HG03139 (cell line): ENCODE results near the gene DCAF17.
A peak's percentile ranks its signal among the peaks of the same experiment; 100 is the strongest.
"Not testable (repeated sequence)": the region's sequence is repeated elsewhere in the genome, so short reads cannot be mapped to it uniquely, and the experiment has no call there.

Source experiments
- ATAC-seq: cut with Tn5 transposase; IDR thresholded peaks from one replicate; pipeline ENCODE4 v1.9.1; 2021; ENCODE audit not compliant: unreplicated experiment

DCAF17 gene

DNA sequence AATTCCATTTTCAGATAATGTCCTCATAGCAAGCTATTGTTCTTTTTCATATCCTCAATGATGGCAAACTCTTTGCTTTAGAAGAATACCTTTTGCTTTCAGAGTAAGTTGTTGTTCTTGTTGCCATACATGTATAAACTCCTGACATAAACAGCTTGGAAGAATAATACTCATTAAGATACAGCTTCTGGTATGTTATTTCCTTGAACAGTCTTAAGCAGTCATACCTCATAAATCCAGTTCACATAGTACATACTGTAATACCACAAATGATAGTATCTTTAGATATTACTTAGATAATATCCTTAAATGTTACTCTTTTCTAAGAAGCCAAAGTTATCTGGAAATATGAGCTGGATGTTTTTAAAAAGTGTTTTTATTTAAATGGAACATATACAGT is 23.4 kb upstream of the DCAF17 start:
- no peak for ATAC-seq

DNA sequence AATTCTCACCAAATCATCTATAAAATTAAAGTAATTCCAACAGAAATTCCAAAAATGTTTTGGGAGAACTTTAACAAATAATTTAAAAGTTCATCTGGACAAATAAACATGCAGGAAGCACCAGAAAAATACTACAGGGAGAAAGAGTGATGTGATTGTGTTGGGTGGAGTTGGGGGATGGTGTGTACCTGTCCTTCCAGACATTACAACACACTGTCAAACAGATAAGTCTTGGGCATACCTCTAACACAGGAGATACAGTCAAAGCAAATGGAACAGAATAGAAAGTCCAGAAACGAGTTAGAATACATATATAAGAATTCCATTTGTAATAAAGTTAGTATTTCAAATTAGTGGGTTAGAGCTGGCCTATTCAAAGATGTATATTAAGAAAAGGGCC is 22.8 kb upstream of the DCAF17 start:
- no peak for ATAC-seq

DNA sequence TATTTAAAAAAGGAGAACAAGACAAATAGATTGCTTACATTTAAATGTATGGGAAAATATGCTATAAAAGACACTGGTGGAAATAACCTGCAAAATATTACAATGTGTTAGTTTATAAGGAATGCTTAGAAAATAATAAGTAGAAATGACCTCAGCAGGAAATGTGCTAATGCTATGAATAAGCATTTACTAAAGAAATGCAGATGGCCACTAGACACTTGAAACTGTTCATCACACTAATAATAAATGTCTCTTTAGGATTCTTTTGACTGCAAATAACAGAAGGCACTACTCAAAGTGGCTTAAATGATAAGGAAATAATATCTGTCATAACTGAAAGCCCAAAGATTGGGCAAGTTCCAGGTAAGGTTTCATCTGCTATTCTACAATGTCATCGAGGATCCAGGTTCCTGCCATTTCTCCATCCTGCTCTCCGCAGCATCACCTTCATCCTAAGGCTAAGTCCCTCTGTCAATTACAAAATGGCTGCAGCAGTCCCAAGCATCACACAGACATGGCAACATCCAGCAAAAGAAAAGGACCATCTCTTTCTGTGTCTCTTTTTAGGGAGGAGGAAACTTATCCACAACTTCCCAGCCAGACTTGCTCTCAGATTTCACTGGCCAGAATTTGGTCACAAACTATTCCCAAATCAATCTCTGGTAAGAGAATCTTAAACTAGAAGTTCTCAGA is 22.1 kb upstream of the DCAF17 start:
- ATAC-seq = no peak

DNA sequence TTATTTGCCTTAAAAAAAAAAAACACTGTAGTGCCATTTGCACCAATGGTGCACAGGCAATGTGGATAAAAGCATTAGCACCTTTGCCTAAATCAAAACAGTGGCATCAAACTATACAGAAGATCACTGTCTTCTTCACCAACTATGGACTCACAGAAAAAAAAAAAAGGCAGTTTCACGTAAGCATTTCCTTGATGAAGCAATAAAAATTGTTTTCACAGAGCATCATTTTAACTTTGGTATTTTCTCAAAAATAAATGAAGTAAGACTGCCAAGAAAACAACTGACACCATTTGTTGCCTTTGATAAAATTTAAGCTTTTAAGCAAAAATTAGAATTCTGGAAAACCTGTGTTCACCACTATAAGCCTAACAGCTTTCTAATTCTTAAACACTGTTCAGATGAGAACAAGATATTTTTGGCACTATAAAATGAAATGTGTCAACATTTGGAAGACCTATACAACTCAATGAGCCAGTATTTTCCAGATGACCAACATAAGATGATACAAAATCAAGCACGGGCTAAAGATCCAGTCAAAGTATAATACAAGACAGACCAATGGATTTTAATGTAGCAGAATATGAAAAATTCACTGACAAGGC is 21.4 kb upstream of the DCAF17 start:
- no peak for ATAC-seq

DNA sequence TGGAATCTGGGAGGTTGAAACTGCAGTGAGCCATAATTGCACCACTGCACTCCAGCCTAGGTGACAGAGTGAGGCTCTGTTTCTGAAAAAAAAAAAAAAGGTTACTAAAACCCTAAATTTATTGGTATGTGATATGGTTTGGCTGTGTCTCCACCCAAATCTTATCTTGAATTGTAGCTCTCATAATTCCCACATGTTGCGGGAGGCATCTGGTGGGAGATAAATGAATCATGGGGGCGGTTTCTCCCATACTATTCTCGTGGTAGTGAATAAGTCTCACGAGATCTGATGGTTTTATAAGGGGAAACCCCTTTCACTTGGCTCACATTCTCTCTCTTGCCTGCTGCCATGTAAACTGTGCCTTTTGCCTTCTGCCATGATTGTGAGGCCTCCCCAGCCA is 19.4 kb upstream of the DCAF17 start:
- not testable (repeated sequence) for ATAC-seq

DNA sequence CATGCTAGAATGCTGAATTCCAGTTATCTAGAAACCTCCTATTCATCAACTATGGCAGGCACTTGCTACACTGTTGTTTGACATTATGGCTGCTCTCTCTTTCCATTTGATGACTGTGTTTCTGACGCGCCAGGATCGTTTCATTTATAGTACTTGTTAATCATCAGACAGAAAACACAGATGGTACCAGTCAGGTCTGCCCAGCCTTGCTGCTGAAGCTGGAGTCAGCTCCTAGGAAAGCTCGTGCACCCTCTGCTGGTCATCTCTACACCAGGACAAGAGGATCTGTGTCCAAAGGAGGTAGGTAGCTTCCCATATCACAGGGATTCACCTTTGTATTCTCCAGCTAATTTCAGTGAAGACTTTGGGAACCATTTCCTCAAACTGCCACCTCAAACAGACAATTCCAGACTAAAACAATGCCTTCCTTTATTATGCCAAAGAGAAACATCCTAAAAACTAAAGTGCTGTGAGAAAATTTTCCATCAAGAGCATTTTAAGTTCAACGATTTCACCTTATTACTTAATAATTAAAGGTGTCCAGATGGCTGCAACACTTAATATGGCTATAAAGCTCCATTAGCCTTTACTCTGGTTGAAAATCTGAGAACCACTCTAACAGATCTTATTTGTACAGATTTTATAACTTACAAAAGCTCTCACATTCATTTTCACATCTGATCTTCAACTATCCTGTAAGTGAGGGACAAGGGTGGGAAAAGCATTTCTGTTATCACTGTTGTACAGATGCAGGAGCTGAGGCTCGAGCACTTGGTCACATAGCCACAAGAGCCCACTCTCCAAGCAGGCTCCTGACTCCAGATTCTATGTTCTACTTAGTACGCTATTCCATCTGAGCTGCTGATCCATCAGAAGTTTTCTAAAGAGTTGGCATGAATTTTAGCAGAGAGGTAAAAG is 17.8 kb upstream of the DCAF17 start:
- ATAC-seq = peak; percentile 87

DNA sequence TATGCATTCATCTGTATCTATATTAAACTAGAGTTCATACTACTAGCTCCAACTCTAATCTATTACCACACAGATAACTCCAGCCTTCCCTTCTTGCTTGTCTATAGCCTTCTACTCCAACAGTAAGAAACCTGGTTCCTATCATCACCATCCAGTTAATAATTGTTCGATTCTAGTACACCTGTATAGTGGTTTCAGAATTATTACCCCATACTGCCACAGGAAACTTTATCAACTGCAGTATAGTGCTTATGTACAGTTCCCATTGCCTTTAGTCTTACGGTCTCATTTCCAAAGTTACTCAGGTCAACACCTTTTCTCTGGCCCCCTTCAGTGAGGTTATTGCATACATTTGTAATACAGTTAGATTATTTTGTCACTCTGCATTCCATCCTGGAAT is 14.7 kb upstream of the DCAF17 start:
- no peak for ATAC-seq

DNA sequence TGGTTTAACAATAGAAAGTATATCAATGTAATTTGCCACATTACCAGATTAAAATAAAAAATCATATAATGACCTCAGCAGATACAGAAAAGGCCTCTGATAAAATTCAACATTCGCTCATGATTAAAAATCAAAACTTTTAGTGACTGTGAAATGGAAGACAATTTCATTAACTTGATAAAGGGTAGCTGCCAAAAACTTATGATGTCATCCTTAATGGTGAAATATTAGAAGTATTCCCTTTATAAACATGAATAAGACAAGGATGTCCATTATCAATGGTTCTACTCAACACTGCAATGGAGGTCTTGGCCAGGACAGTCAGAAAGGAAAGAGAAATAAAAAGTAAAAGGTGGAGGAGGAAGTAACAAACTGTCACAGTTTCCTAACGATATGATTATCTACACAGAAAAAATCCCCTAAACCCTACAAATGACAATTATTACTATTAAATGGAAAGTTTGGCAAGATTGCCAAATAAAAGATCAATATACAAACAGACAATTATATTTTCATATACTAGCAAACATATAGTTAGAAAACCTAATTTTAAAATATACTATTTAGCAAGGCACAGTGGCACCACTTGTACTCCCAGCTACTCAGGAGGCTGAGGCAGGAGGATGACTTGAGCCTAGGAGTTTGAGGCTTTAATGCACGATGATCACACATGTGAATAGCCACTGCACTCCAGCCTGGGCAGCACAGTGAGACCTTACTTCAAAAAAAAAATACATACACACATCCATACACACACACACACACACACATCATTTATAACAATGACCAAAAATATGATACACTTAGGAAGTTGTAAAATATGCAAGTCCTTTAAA is 13.1 kb upstream of the DCAF17 start:
- no peak for ATAC-seq

DNA sequence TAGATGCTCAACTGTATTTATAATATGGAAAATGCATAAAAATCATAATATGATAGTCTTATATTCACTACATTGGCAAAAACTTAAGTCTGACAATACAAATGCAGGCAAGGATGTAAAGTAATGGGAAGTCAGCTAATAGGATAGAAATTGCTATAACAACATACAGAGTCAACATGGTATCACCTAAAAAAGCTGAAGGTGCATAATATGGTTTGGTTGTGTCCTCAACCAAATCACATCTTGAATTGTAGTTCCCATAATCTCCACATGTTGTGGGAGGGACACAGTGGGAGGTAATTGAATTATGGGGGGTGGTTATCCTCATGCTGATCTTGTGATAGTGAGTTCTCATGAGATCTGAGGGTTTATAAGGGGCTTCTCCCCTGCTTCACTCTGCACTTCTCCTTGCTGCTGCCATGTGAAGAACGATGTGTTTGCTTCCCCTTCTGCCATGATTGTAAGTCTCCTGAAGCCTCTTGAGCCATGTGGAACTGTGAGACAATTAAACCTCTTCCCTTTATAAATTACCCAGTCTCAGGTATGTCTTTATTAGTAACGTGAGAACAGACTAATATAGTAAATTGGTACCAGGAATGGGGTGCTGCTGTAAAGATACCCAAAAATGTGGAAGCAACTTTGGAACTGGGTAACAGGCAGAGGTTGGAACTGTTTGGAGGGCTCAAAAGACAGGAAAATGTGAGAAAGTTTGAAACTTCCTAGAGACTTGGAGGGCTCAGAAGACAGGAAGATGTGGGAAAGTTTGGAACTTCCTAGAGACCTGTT is 11.1 kb upstream of the DCAF17 start:
- not testable (repeated sequence) for ATAC-seq

DNA sequence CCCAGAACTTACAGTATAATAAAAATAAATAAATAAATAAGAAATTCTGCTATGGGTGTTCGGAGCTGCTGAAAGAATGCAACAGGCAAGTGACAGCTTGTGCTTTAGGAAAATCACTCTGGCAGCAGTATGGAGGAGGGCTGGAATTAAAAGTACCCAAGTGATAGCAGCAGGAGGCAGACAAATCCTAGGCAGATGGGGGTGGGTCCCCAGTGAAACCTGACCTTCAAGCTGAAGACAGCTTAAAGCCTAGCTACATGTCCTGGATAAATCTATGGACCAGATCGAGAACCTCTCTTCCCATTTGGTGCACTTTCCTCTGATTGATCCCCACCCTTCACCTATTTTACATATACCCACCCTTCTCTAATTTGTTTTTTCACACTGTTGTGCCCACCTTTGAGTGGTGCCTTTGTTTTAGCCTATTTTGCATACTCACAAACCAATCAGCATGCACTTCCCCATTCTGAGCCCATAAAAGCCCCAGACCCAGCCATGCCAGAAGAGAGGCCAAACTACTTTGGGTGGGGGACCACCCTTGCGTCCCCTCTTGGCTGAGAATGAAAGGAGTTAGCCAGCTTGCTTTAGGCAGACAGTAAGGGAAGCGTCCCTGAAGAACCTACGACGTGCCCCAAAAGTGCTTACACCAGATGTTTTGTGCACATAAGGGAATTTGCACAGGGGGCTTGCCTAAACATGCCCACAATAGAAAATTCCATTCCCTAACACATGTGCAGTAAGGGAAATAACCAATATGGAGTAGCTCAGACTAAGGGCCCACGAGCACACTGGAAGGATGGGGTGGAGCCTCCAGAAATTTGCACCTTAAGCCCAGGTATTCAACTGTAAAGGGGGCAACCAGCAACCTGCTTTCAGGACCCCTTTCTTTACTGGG is 3.3 kb upstream of the DCAF17 start:
- ATAC-seq = no peak

DNA sequence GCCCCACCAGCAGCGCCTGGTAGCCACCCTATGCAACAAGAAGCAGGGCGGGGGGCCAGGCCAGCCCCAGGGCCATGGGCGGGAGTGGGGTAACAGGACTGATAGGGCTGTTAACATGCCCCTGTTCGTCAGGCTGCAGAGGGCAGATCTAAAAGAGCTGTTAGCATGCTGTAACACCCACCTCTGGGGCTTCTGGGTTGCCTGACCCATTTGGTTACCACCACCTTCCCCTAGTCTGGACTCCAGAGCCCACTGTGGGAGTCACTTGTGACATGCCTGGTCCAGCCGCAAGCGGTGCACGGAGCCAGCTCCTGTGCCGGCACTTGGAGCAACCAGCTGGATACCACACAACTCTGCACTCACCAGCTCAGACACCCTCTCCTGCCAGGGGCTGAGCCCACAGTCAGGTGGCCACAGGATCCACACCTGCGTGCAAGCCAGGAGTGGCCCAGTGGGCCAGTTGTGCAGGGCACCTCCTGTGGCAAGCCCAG is 2.3 kb upstream of the DCAF17 start:
- no peak for ATAC-seq

DNA sequence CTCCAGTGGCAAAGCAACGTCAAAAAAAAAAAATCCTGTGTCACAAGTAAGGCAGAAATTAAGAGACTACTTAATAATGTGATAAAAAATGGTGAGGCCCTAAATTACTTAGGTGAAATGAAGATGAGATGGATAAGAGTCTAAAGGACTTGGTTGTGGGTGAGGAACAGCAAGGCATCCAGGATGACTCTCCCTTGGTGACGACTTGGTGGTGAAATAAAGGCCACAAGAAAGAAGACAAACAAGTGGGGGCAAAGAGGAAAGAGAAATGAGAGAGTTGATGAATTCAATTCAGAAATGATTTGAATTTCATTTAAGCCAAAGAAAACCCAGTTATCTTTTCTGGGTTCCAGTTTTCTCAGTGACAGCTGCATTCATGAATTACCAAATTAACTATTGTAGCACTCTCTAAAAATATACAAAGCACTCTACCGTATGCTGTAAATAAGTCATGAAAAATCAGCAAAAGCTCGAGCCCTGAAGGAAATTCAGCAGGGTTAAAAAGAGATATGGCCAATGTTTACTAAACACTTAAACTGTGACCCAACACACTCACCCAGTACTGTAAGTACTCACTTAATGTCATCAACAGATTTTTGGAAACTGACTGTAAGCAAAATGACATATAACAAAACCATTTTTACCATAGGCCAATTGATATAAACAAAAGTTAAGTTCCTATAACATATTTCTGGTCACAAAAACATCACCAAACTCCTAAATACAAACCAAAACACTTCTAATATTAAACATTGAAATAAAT is 1.6 kb upstream of the DCAF17 start:
- no peak for ATAC-seq

DNA sequence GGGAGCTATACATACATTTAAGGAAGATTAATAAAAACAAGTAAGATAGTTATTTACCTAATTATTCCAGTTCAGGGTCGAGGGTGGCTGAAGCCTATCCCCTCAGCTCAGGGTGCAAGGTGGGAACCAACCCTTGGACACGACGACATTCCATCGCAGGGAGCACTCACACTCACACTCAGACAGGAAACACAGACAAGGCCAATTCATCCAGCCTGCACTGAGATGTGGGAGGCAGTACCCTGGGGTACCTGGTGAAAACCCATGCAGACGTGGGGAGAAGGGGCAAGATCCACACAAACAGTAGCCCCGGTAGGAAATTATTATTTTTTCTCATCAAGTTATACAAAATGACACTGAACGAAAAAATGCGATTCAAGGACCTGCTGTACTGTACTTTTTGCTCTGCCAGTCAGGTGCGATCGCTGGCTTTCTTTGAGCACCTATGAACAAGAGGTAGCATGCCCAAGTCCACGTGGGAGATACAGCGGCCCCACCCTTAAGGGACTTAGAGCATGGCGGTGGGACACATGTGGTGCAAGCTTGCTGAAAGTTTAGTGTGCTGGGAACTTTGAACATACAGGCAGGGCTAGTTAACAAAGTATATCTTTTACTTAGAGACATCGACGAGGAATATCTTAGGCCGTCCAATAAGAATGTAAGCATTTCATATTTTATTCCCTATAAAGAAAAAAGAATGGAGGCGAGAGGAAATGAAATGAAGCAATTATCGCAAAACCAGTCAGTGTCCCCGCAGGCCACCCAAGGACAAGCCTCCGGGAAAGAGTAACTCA is 860 bp upstream of the DCAF17 start:
- no peak for ATAC-seq

DNA sequence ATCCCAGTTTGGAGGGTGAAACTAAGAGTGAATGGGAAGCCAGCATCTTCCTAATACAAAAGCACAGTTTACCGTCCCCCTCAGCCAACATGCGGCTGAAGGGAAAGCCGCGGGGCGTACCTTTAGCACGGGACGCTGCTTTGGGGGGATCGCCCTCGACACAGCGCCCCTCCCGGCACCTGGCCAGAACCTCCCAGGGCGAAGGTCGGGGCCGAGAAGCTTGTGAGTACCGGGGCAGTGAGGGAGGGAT is 338 bp upstream of the DCAF17 start, which contains the start of gene METTL8:
METTL8 (minus strand) TSS at position 228 of the 250 bp plus-strand sequence. CDS start 41,805 bp downstream, outside the sequence.
- ATAC-seq = no peak

DNA sequence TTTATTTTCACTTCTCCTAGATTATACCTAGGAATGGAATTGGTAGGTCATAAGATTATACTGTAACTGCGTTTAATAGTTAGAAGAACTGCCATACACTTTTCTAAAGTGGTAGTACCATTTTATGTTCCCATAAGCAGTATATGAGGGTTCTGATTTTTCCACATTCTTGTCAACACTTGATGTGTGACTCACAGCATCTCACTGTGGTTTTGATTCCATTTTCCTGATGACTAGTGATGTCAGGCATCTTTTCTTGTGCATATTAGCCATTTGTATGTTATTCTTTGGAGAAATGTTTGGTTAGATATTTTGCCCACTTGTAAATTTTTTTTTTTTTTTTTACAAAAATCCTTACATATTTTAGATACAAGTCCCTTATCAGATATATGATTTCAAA is 2.3 kb downstream of the DCAF17 start:
- ATAC-seq = no peak

DNA sequence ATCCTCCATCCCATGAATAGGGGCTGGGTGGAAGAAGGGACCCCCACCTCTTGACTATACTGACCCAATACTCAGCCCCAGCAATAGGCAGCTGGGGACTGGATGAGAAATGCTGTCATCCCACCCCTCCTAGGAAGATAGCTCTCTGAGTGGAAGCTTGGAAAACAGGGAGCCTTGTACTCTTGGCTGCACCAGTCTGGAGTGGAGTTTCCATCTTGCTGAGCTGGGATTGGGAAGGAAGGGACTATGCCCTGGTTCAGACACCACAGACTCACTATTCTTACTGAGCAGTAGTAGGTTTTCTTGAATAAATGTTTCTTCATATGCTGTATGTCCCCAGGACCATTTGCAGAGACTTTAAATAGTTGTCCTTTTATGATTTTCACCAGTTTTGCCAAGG is 7.4 kb downstream of the DCAF17 start:
- no peak for ATAC-seq

DNA sequence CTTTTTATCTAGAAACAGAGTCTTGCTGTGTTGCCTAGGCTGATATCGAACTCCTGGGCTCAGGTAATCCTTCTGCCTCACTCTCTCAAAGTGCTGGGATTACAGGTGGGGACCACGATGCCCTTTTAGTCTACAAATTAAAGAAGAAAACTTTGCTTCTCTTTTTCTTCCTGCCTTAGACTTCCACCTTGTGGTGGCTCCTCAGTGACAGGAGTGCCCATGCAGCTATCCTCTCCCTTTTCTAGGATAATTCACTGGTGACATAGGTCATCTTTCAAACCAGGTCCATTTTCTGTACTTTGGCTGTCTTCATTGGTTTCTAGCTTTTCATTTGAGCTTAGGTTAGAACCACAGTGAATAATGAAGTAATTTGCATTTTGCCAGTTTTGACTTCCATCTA is 13.6 kb downstream of the DCAF17 start:
- ATAC-seq = no peak

DNA sequence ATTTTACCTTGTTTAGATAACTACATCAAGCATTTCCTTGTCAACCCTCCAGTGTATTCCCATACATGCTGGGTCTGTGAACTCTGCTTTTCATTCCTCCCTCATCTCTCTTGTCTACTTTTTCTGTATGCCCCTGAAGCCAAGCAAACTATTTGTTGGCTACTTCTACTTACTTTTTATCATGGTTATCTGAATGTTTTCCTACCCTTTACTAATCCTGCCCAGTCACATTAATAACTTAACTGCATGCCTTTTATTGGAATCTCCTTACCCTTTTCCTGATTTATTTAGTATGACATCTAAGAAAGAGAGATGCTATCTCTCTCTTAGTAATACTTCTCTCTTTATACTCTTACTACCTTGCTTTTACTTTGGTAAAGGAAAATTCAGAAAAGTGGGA is 17.0 kb downstream of the DCAF17 start:
- no peak for ATAC-seq
